Astrocyte of the cerebellum (primary cell): Measurements from ENCODE around the gene ADCY1.

Experiments used
- DNase-seq: peaks from one replicate; pipeline ENCODE4 v3.0.0-alpha.2; 2011; ENCODE audit warnings: low read depth
- H3K4me3 ChIP-seq: 2 replicates; pipeline ENCODE4 v1.5.1; 2011; ENCODE audit warnings: mild to moderate bottlenecking, low read depth, low read length, moderate library complexity
- CTCF ChIP-seq: IDR thresholded peaks from 2 replicates; pipeline ENCODE4 v1.5.1; 2012; ENCODE audit warnings: low read length, low read depth, moderate library complexity, mild to moderate bottlenecking; ENCODE audit errors: missing control alignments
- in situ Hi-C: cut with HindIII; loops from 2 replicates; pipeline ENCODE4 v1.10.0; 2017; ENCODE audit warnings: low sequenced_read_pairs

The ADCY1 gene

GRCh38 chr7:45645141-45645969 is 71.2 kb downstream of the ADCY1 start:
- DNase-seq, result no peak
- in situ Hi-C loops, result no loop called here
- no peak for TF ChIP-seq CTCF
- H3K4me3 ChIP-seq, result no peak overlapping the region

GRCh38 chr7:45646207-45646821 is 72.1 kb downstream of the ADCY1 start:
- no peak for DNase-seq
- no peak for TF ChIP-seq CTCF
- no peak overlapping the region for H3K4me3 ChIP-seq
- in situ Hi-C loops, result no loop called here

- TF ChIP-seq CTCF, result no peak
- no peak for DNase-seq
- no peak overlapping the region for H3K4me3 ChIP-seq
- in situ Hi-C loops, result no loop called here
Observed at GRCh38 chr7:45646996-45647825, 73.0 kb downstream of the ADCY1 start.

- in situ Hi-C loops, result no loop called here
- no peak for TF ChIP-seq CTCF
- no peak overlapping the region for H3K4me3 ChIP-seq
- no peak for DNase-seq
Observed at GRCh38 chr7:45647967-45648670, 74.0 kb downstream of the ADCY1 start.

GRCh38 chr7:45648671-45648995 is 74.5 kb downstream of the ADCY1 start:
- no peak for DNase-seq
- H3K4me3 ChIP-seq, result no peak overlapping the region
- in situ Hi-C loops, result no loop called here
- TF ChIP-seq CTCF, result no peak
